H9 (cell line): ENCODE results near the gene MAPK13. TPM values are rescaled to one million over a fixed set of nuclear protein-coding genes. Genes with fewer than 3 reads are reported as not detected.
"Not testable (repeated sequence)": the region's sequence is repeated elsewhere in the genome, so short reads cannot be mapped to it uniquely, and the experiment has no call there.

Source experiments
- DNase-seq: peaks from one replicate; pipeline ENCODE4 v3.0.0-alpha.2; 2017
- H2AFZ ChIP-seq: one replicate; pipeline ENCODE4 v1.6.1; 2013; ENCODE audit warnings: mild to moderate bottlenecking, low read length, control low read depth, moderate library complexity
- H2AK5ac ChIP-seq: 2 replicates; pipeline ENCODE4 v1.6.1; 2013; ENCODE audit warnings: low read length, control low read depth, mixed read lengths; ENCODE audit not compliant: insufficient read length
- H2BK120ac ChIP-seq: one replicate; pipeline ENCODE4 v1.6.1; 2013; ENCODE audit warnings: low read depth, mild to moderate bottlenecking, low read length, control low read depth, inconsistent platforms; ENCODE audit not compliant: poor library complexity, severe bottlenecking
- H2BK12ac ChIP-seq: 2 replicates; pipeline ENCODE4 v1.6.1; 2013; ENCODE audit warnings: low read length, control low read depth, mixed read lengths, low read depth; ENCODE audit not compliant: insufficient read length
- H2BK15ac ChIP-seq: 2 replicates; pipeline ENCODE4 v1.6.1; 2013; ENCODE audit warnings: low read depth, low read length, control low read depth
- H2BK20ac ChIP-seq: one replicate; pipeline ENCODE4 v1.6.1; 2013; ENCODE audit warnings: low read depth, mild to moderate bottlenecking, low read length, control low read depth, inconsistent platforms; ENCODE audit not compliant: poor library complexity, severe bottlenecking
- H2BK5ac ChIP-seq: 2 replicates; pipeline ENCODE4 v1.6.1; 2013; ENCODE audit warnings: low read length, control low read depth, mixed read lengths; ENCODE audit not compliant: insufficient read length
- H3K14ac ChIP-seq: 2 replicates; pipeline ENCODE4 v1.6.1; 2013; ENCODE audit warnings: low read length, control low read depth; ENCODE audit not compliant: insufficient read depth
- H3K18ac ChIP-seq: 2 replicates; pipeline ENCODE4 v1.6.1; 2013; ENCODE audit warnings: low read depth, mild to moderate bottlenecking, mixed read lengths, low read length, control low read depth; ENCODE audit not compliant: insufficient read length
- H3K23ac ChIP-seq: 2 replicates; pipeline ENCODE4 v1.6.1; 2013; ENCODE audit warnings: low read length, control low read depth, mixed read lengths, low read depth; ENCODE audit not compliant: insufficient read length
- H3K23me2 ChIP-seq: 2 replicates; pipeline ENCODE4 v1.6.1; 2013; ENCODE audit warnings: low read depth, mild to moderate bottlenecking, mixed read lengths, low read length, control low read depth; ENCODE audit not compliant: insufficient read length, poor library complexity, severe bottlenecking
- H3K27ac ChIP-seq: 2 replicates; pipeline ENCODE4 v1.5.1; 2013; ENCODE audit warnings: low read length, control low read depth, mixed read lengths, low read depth; ENCODE audit not compliant: insufficient read length
- H3K27me3 ChIP-seq: 2 replicates; pipeline ENCODE4 v1.6.1; 2013; ENCODE audit warnings: low read length, control low read depth, inconsistent platforms; ENCODE audit not compliant: insufficient read depth
- H3K4ac ChIP-seq: 2 replicates; pipeline ENCODE4 v1.6.1; 2013; ENCODE audit warnings: low read depth, mild to moderate bottlenecking, control low read depth, inconsistent platforms, low read length, moderate library complexity
- H3K4me1 ChIP-seq: 2 replicates; pipeline ENCODE4 v1.6.1; 2013; ENCODE audit warnings: low read length, control low read depth, inconsistent platforms; ENCODE audit not compliant: insufficient read depth
- H3K4me2 ChIP-seq: 2 replicates; pipeline ENCODE4 v1.6.1; 2013; ENCODE audit warnings: low read length, control low read depth, mixed read lengths; ENCODE audit not compliant: insufficient read length, insufficient read depth
- H3K56ac ChIP-seq: 2 replicates; pipeline ENCODE4 v1.6.1; 2013; ENCODE audit warnings: low read depth, mild to moderate bottlenecking, mixed read lengths, low read length, control low read depth; ENCODE audit not compliant: insufficient read length
- H3K79me1 ChIP-seq: 2 replicates; pipeline ENCODE4 v1.6.1; 2013; ENCODE audit warnings: low read depth, mild to moderate bottlenecking, moderate library complexity, low read length, control low read depth, inconsistent platforms; ENCODE audit not compliant: insufficient read depth, poor library complexity, severe bottlenecking
- H3K79me2 ChIP-seq: 2 replicates; pipeline ENCODE4 v1.6.1; 2013; ENCODE audit warnings: low read length, control low read depth, inconsistent platforms; ENCODE audit not compliant: insufficient read depth
- H3K9ac ChIP-seq: 2 replicates; pipeline ENCODE4 v1.6.1; 2013; ENCODE audit warnings: low read length, control low read depth, mixed read lengths; ENCODE audit not compliant: insufficient read length; ENCODE audit errors: extremely low read depth
- H3K9me3 ChIP-seq: one replicate; pipeline ENCODE4 v1.6.1; 2013; ENCODE audit warnings: low read depth, low read length, inconsistent platforms; ENCODE audit not compliant: control insufficient read depth
- H3T11ph ChIP-seq: one replicate; pipeline ENCODE4 v1.6.1; 2013; ENCODE audit warnings: mild to moderate bottlenecking, low read length, control low read depth, inconsistent platforms
- H4K20me1 ChIP-seq: one replicate; pipeline ENCODE4 v1.6.1; 2013; ENCODE audit not compliant: control insufficient read depth, insufficient read length, insufficient read depth
- H4K5ac ChIP-seq: 2 replicates; pipeline ENCODE4 v1.6.1; 2013; ENCODE audit warnings: low read depth, mild to moderate bottlenecking, mixed read lengths, low read length, control low read depth; ENCODE audit not compliant: insufficient read length
- H4K8ac ChIP-seq: replicated peaks from 2 replicates; pipeline ENCODE4 v1.6.1; 2013; ENCODE audit warnings: low read length, control low read depth, mixed read lengths, low read depth; ENCODE audit not compliant: insufficient read length
- H4K91ac ChIP-seq: 2 replicates; pipeline ENCODE4 v1.6.1; 2013; ENCODE audit warnings: low read depth, mild to moderate bottlenecking, moderate library complexity, mixed read lengths, low read length, control low read depth; ENCODE audit not compliant: insufficient read length
- H3K27ac Mint-ChIP-seq, 3 experiments: 2 replicates in 2 of 3; 3 replicates in 1 of 3; pipeline ENCODE4 v1.8.0; 2020 to 2021; ENCODE audit warnings: mixed read lengths in 3 of 3, mild to moderate bottlenecking in 1 of 3, moderate library complexity in 1 of 3
- H3K27me3 Mint-ChIP-seq: 2 replicates; pipeline ENCODE4 v1.8.0; 2021; ENCODE audit warnings: low read depth, mild to moderate bottlenecking, moderate library complexity, mixed read lengths
- H3K36me3 Mint-ChIP-seq, 3 experiments: 2 replicates in 2 of 3; 3 replicates in 1 of 3; pipeline ENCODE4 v1.8.0; 2020 to 2021; ENCODE audit warnings: low read depth in 3 of 3, mixed read lengths in 3 of 3; ENCODE audit not compliant: insufficient read depth in 1 of 3
- H3K4me1 Mint-ChIP-seq, 2 experiments: 2 replicates each; pipeline ENCODE4 v1.8.0; 2020; ENCODE audit warnings: mixed read lengths in 2 of 2
- H3K4me3 Mint-ChIP-seq, 2 experiments: 2 replicates in 1 of 2; 3 replicates in 1 of 2; pipeline ENCODE4 v1.8.0; 2020 to 2021; ENCODE audit warnings: mild to moderate bottlenecking in 2 of 2, mixed read lengths in 2 of 2, moderate library complexity in 1 of 2
- H3K9me3 Mint-ChIP-seq, 2 experiments: 2 replicates in 1 of 2; 3 replicates in 1 of 2; pipeline ENCODE4 v1.8.0; 2020; ENCODE audit warnings: mild to moderate bottlenecking in 2 of 2, mixed read lengths in 2 of 2, moderate library complexity in 1 of 2
- CTCF ChIP-seq: fragments of 200-600 bp; sonication (generic); conservative IDR thresholded peaks from 3 replicates; pipeline ENCODE4 v1.8.0; 2021; ENCODE audit warnings: antibody characterized with exemption, mild to moderate bottlenecking
- WGBS: extraction: QIAGEN DNeasy Blood & Tissue Kit; methylation state at CpG from one replicate; pipeline ENCODE4 v1.1.7; 2013; ENCODE audit warnings: missing lambda C conversion rate, low lambda C conversion rate, mixed read lengths; ENCODE audit not compliant: insufficient read length; ENCODE audit errors: extremely low coverage; 5-methylcytosine and 5-hydroxymethylcytosine counted together
- total RNA-seq: library from RNA; stranded (reverse); gene quantifications from 2 replicates; pipeline ENCODE4 v1.2.1, GENCODE V29; 2021

Gene MAPK13
- total RNA-seq, 1 experiment from 2014 or later: 18.9 TPM

GRCh38 chr6:36128793-36129192 is 1.5 kb upstream of the MAPK13 start:
- Histone ChIP-seq H3K27me3 (no peaks in the 10 kb centered on the region; the same call in 1 of the 2 replicates), H2AFZ (no peak overlapping the region), H3K23me2 (peaks cover 8% of the 10 kb centered on the region), H3K9ac (no peak overlapping the region), H3K18ac (no peak overlapping the region), H3K27ac (no peak overlapping the region), H3K79me1 (no peaks in the 10 kb centered on the region), H2BK12ac (no peak overlapping the region), H3K56ac (no peak overlapping the region), H4K5ac (no peak overlapping the region), H3K4me2 (no peak overlapping the region), H3K4me1 (peaks cover 5% of the 10 kb centered on the region), H3K14ac (no peak overlapping the region), H4K91ac (no peak overlapping the region), H3K23ac (no peak overlapping the region), H2BK20ac (no peak overlapping the region), H2BK5ac (no peak overlapping the region), H3T11ph (no peak overlapping the region), H3K79me2 (no peaks in the 10 kb centered on the region), H3K4ac (no peak overlapping the region), H4K8ac (no peak overlapping the region), H2AK5ac (no peak overlapping the region), H3K9me3 (no peaks in the 10 kb centered on the region), H2BK15ac (no peak overlapping the region), H4K20me1 (peaks cover 2% of the 10 kb centered on the region), H2BK120ac (no peak overlapping the region)
- no peak for DNase-seq
- Mint-ChIP-seq H3K27ac (no peak overlapping the region), H3K36me3 (no peaks in the 10 kb centered on the region; a peak in 2 of 7 replicates), H3K4me1 (peaks cover 22 to 24% of the 10 kb centered on the region in 2 experiments), H3K4me3 (no peak overlapping the region), H3K9me3 (peaks cover 0 to 2% of the 10 kb centered on the region in 2 experiments; a peak in 1 of 5 replicates), H3K27me3 (peaks cover 13% of the 10 kb centered on the region)
- WGBS: no CpG with 5 or more reads among the region's 3 CpGs
- no peak for TF ChIP-seq CTCF

GRCh38 chr6:36129334-36129733 is 979 bp upstream of the MAPK13 start:
- not testable (repeated sequence) for H3K4ac ChIP-seq, H3K14ac ChIP-seq, H3K4me3 Mint-ChIP-seq, H3K79me2 ChIP-seq, H3K23ac ChIP-seq, H4K91ac ChIP-seq, H3K4me2 ChIP-seq, H3K9me3 Mint-ChIP-seq, H3K9me3 ChIP-seq, H3K18ac ChIP-seq, H4K20me1 ChIP-seq, H2BK20ac ChIP-seq, H2BK12ac ChIP-seq, H3T11ph ChIP-seq, H2AK5ac ChIP-seq, H3K4me1 ChIP-seq, H3K23me2 ChIP-seq, H3K36me3 Mint-ChIP-seq, H3K27ac Mint-ChIP-seq, H4K5ac ChIP-seq, H2BK5ac ChIP-seq, H2BK120ac ChIP-seq, H2AFZ ChIP-seq, H3K79me1 ChIP-seq, H4K8ac ChIP-seq, H3K27me3 ChIP-seq, H3K9ac ChIP-seq, H3K27ac ChIP-seq, H2BK15ac ChIP-seq, DNase-seq, H3K56ac ChIP-seq
- H3K4me1 Mint-ChIP-seq: peaks cover 22 to 24% of the 10 kb centered on the region in 2 experiments
- H3K27me3 Mint-ChIP-seq: peaks cover 13% of the 10 kb centered on the region
- no CpG with 5 or more reads among the region's 16 CpGs for WGBS
